HepG2 (cell line): ENCODE results near the gene COX6A2. TPM values are rescaled to one million over a fixed set of nuclear protein-coding genes. Genes with fewer than 3 reads are reported as not detected.
A peak's percentile ranks its signal among the peaks of the same experiment; 100 is the strongest.

Experiments
- ATF3 ChIP-seq: sonication (generic); formaldehyde crosslinking; IDR thresholded peaks from 2 replicates; pipeline ENCODE4 v1.4.0; 2020; ENCODE audit warnings: missing genetic modification reagents
- CBX2 ChIP-seq, 2 experiments: fragments of 200-600 bp in 1 of 2; sonication (generic); formaldehyde crosslinking in 1 of 2; IDR thresholded peaks; 2 replicates each; pipeline versions ENCODE4 v1.7.0 to v1.8.1; 2018 to 2022; ENCODE audit warnings: low read depth in 2 of 2, low read length in 1 of 2, mild to moderate bottlenecking in 1 of 2, missing genetic modification reagents in 1 of 2
- GATAD2A ChIP-seq: IDR thresholded peaks from 2 replicates; pipeline ENCODE4 v1.6.1; 2016
- KDM2A ChIP-seq: sonication (generic); formaldehyde crosslinking; IDR thresholded peaks from 2 replicates; pipeline ENCODE4 v1.4.0; 2020; ENCODE audit warnings: low read depth, missing genetic modification reagents, borderline replicate concordance
- MED13 ChIP-seq: sonication (generic); formaldehyde crosslinking; IDR thresholded peaks from 2 replicates; pipeline ENCODE4 v1.5.0; 2020; ENCODE audit warnings: missing genetic modification reagents
- MXD4 ChIP-seq: IDR thresholded peaks from 2 replicates; pipeline ENCODE4 v1.6.1; 2016; ENCODE audit warnings: mild to moderate bottlenecking, missing biosample characterization, missing genetic modification reagents
- MYC ChIP-seq: sonication (generic); formaldehyde crosslinking; IDR thresholded peaks from 2 replicates; pipeline ENCODE4 v1.9.0; 2021; ENCODE audit warnings: missing genetic modification reagents, borderline replicate concordance
- NBN ChIP-seq: fragments of 450-650 bp; conservative IDR thresholded peaks from 2 replicates; pipeline ENCODE4 v1.6.1; 2017
- NR1H2 ChIP-seq: sonication (generic); formaldehyde crosslinking; IDR thresholded peaks from 2 replicates; pipeline ENCODE4 v1.8.1; 2022; ENCODE audit warnings: low read depth, missing genetic modification reagents, borderline replicate concordance
- NR2F2 ChIP-seq: IDR thresholded peaks from 2 replicates; pipeline ENCODE4 v1.6.1; 2012; ENCODE audit warnings: low read depth, inconsistent platforms, borderline replicate concordance
- RARG ChIP-seq: sonication (generic); formaldehyde crosslinking; IDR thresholded peaks from 2 replicates; pipeline ENCODE4 v1.4.0; 2020; ENCODE audit warnings: low read depth, mild to moderate bottlenecking, missing genetic modification reagents
- TFE3 ChIP-seq: IDR thresholded peaks from 2 replicates; pipeline ENCODE4 v1.6.1; 2016
- ZBTB44 ChIP-seq: sonication (generic); formaldehyde crosslinking; IDR thresholded peaks from 2 replicates; pipeline ENCODE4 v1.4.0; 2020; ENCODE audit warnings: missing genetic modification reagents
- ZKSCAN5 ChIP-seq: sonication (generic); formaldehyde crosslinking; IDR thresholded peaks from 2 replicates; pipeline ENCODE4 v1.5.1; 2020; ENCODE audit warnings: mild to moderate bottlenecking, missing genetic modification reagents
- ZNF224 ChIP-seq: sonication (generic); formaldehyde crosslinking; IDR thresholded peaks from 2 replicates; pipeline ENCODE4 v1.5.0; 2020; ENCODE audit warnings: mild to moderate bottlenecking, missing genetic modification reagents
- ZNF441 ChIP-seq: sonication (generic); formaldehyde crosslinking; IDR thresholded peaks from 2 replicates; pipeline ENCODE4 v1.7.0; 2021; ENCODE audit warnings: missing genetic modification reagents, borderline replicate concordance
- ZNF446 ChIP-seq: sonication (generic); formaldehyde crosslinking; IDR thresholded peaks from 2 replicates; pipeline ENCODE4 v1.5.0; 2020; ENCODE audit warnings: mild to moderate bottlenecking, missing genetic modification reagents
- ZNF569 ChIP-seq: sonication (generic); formaldehyde crosslinking; IDR thresholded peaks from 2 replicates; pipeline ENCODE4 v1.5.0; 2020; ENCODE audit warnings: mild to moderate bottlenecking, missing genetic modification reagents, moderate library complexity, borderline replicate concordance
- ZNF614 ChIP-seq: IDR thresholded peaks from 2 replicates; pipeline ENCODE4 v1.6.1; 2018; ENCODE audit warnings: missing biosample characterization, missing genetic modification reagents, inconsistent platforms, borderline replicate concordance
- ZNF646 ChIP-seq: sonication (generic); formaldehyde crosslinking; IDR thresholded peaks from 2 replicates; pipeline ENCODE4 v1.9.0; 2021; ENCODE audit warnings: mild to moderate bottlenecking, missing genetic modification reagents
- ZNF772 ChIP-seq: sonication (generic); formaldehyde crosslinking; IDR thresholded peaks from 2 replicates; pipeline ENCODE4 v1.5.0; 2020; ENCODE audit warnings: mild to moderate bottlenecking, missing genetic modification reagents
- polyA plus RNA-seq, 8 experiments: library from polyadenylated mRNA; depleted of rRNA in 3 of 8; stranded (reverse) in 7 of 8; unstranded in 1 of 8; fragments of >200 nt; fragmentation: Illumina TruSeq in 4 of 8; extraction: Trizol in 4 of 8; gene quantifications; 2 replicates each; pipeline versions ENCODE4 v1.2.1 to v1.2.3, GENCODE V29; 2011 to 2016; ENCODE audit warnings: low read depth in 4 of 8, missing spikeins in 1 of 8, mixed read lengths in 1 of 8; ENCODE audit not compliant: insufficient read depth in 1 of 8
- total RNA-seq, 5 experiments: library from RNA; depleted of rRNA; stranded (reverse); fragments of >200 nt; fragmentation: Illumina TruSeq; extraction: Trizol; gene quantifications; 2 replicates each; pipeline ENCODE4 v1.2.3, GENCODE V29; 2016; ENCODE audit warnings: low read depth in 1 of 5

COX6A2 gene
- total and polyA plus RNA-seq, 2 of the 13 experiments (the other 11 are each of a cell fraction or from before 2014, with no cell fraction given) = not detected

- TF ChIP-seq ZNF646 (CRISPR knock-in tag) (no peak), ZNF446 (no peak), ZNF614 (CRISPR knock-in tag) (0 out of 2 replicates have a peak, but pooled peaks have one; percentile 30), MYC (CRISPR knock-in tag) (peak; percentile 46; the same call in 1 of the 2 replicates), RARG (CRISPR knock-in tag) (no peak), NR1H2 (no peak), TFE3 (CRISPR knock-in tag) (0 out of 2 replicates have a peak, but pooled peaks have one; percentile 14), ZNF224 (no peak), ZNF441 (CRISPR knock-in tag) (no peak), KDM2A (CRISPR knock-in tag) (peak; percentile 73; the same call in 1 of the 2 replicates), ZKSCAN5 (CRISPR knock-in tag) (no peak), NBN (no peak), ZNF772 (CRISPR knock-in tag) (no peak), ATF3 (CRISPR knock-in tag) (no peak), MXD4 (CRISPR knock-in tag) (peak; percentile 61; the same call in 1 of the 2 replicates), GATAD2A (CRISPR knock-in tag) (peak; percentile 69), ZNF569 (no peak), NR2F2 (no peak), CBX2 (IDR thresholded peaks at IDR 0.05; ENCODE audit: low read depth, low read length) (no peak), CBX2 (CRISPR knock-in tag; IDR thresholded peaks at IDR 0.05; ENCODE audit: low read depth) (no peak), MED13 (CRISPR knock-in tag) (no peak), ZBTB44 (CRISPR knock-in tag) (no peak)
Measured at GRCh38 chr16:31451681-31452351, 23.7 kb upstream of the COX6A2 start (continued).
